Smooth muscle cell (in vitro differentiated cells): ENCODE measurements around the gene CERS4. TPM values are rescaled to one million over a fixed set of nuclear protein-coding genes. Genes with fewer than 3 reads are reported as not detected.

Experiments
- DNase-seq: peaks from one replicate; lab custom pipeline; 2025; ENCODE audit not compliant: unreplicated experiment; lab: John Stamatoyannopoulos, UW
- H2AFZ ChIP-seq: fragments of 200-600 bp; sonication (generic); 2 replicates; pipeline ENCODE4 v1.6.0; 2016; ENCODE audit warnings: antibody characterized with exemption, low read depth, mild to moderate bottlenecking
- H3F3A ChIP-seq: fragments of 200-600 bp; sonication (generic); 2 replicates; pipeline ENCODE4 v1.6.0; 2017; ENCODE audit warnings: antibody characterized with exemption, low read depth
- H3K27ac ChIP-seq: fragments of 200-600 bp; sonication (generic); 2 replicates; pipeline ENCODE4 v1.5.1; 2016; ENCODE audit warnings: low read depth, mild to moderate bottlenecking
- H3K27me3 ChIP-seq: fragments of 200-600 bp; sonication (generic); 2 replicates; pipeline ENCODE4 v1.6.1; 2016; ENCODE audit warnings: low read depth, mild to moderate bottlenecking
- H3K36me3 ChIP-seq: fragments of 200-600 bp; sonication (generic); 2 replicates; pipeline ENCODE4 v1.5.1; 2016; ENCODE audit warnings: low read depth
- H3K4me1 ChIP-seq: fragments of 200-600 bp; sonication (generic); 2 replicates; pipeline ENCODE4 v1.5.1; 2016; ENCODE audit warnings: low read depth
- H3K4me2 ChIP-seq: fragments of 200-600 bp; sonication (generic); 2 replicates; pipeline ENCODE4 v1.6.0; 2016; ENCODE audit warnings: mild to moderate bottlenecking
- H3K4me3 ChIP-seq: fragments of 200-600 bp; sonication (generic); 2 replicates; pipeline ENCODE4 v1.5.1; 2016; ENCODE audit warnings: mild to moderate bottlenecking
- H3K79me2 ChIP-seq: fragments of 200-600 bp; sonication (generic); 2 replicates; pipeline ENCODE4 v1.6.0; 2016; ENCODE audit warnings: low read depth, mild to moderate bottlenecking
- H3K9ac ChIP-seq: fragments of 200-600 bp; sonication (generic); 2 replicates; pipeline ENCODE4 v1.6.0; 2016; ENCODE audit warnings: low read depth
- H3K9me3 ChIP-seq: fragments of 200-600 bp; sonication (generic); replicated peaks from 2 replicates; pipeline ENCODE4 v1.5.1; 2016; ENCODE audit warnings: low read depth
- H4K20me1 ChIP-seq: fragments of 200-600 bp; sonication (generic); 2 replicates; pipeline ENCODE4 v1.6.0; 2016; ENCODE audit warnings: low read depth
- CTCF ChIP-seq: fragments of 200-600 bp; sonication (generic); IDR thresholded peaks from 2 replicates; pipeline ENCODE4 v1.5.1; 2017; ENCODE audit warnings: borderline replicate concordance, mild to moderate bottlenecking, antibody characterized with exemption; ENCODE audit not compliant: insufficient read depth, poor library complexity, severe bottlenecking
- WGBS: methylation state at CpG from one replicate; pipeline ENCODE4 v1.1.7; 2016; ENCODE audit warnings: low lambda C conversion rate; 5-methylcytosine and 5-hydroxymethylcytosine counted together
- polyA plus RNA-seq: library from polyadenylated mRNA; unstranded; fragments of >200 nt; fragmentation: Nextera tagmentation; extraction: Ambion mirVana; gene quantifications from 2 replicates; pipeline ENCODE4 v1.2.1, GENCODE V29; 2016
- total RNA-seq: library from RNA; depleted of rRNA; stranded (reverse); fragments of >200 nt; gene quantifications from 2 replicates; pipeline ENCODE4 v1.2.3, GENCODE V29; 2014

The CERS4 gene
- total and polyA plus RNA-seq, 2 experiments from 2014 or later = 19.9 to 20.9 TPM

DNA sequence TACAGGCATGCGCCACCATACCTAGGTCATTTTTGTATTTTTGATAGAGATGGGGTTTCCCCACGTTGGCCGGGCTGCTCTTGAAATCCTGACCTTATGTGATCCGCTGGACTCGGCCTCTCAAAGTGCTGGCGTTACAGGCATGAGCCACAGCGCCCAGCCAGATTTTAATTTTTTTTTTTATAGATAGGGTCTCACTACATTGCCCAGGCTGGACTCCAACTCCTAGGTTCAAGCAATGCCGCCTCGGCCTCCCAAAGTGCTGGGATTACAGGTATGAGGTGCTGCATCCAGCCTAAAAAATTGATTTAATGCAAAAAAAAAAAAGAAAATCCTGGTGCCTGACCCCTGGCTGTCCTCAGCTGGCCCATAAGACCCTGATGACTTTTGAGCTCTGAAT lies 24.9 kb upstream of the CERS4 start:
- 95% methylated on average over 9 of the region's 9 CpGs for WGBS
- DNase-seq = no peak
- H3K79me2 ChIP-seq = no peaks in the 10 kb centered on the region
- H3K36me3 ChIP-seq = no peaks in the 10 kb centered on the region
- H3K27me3 ChIP-seq = no peaks in the 10 kb centered on the region
- H3K4me1 ChIP-seq = no peaks in the 10 kb centered on the region
- no peaks in the 10 kb centered on the region for H4K20me1 ChIP-seq
- no peaks in the 10 kb centered on the region for H3K9me3 ChIP-seq
- no peak overlapping the region for H3K4me2 ChIP-seq
- H3K9ac ChIP-seq = no peak overlapping the region
- no peak overlapping the region for H3K4me3 ChIP-seq
- H3K27ac ChIP-seq = no peak overlapping the region
- H3F3A ChIP-seq = no peaks in the 10 kb centered on the region
- H2AFZ ChIP-seq = no peak overlapping the region
- TF ChIP-seq CTCF = no peak

DNA sequence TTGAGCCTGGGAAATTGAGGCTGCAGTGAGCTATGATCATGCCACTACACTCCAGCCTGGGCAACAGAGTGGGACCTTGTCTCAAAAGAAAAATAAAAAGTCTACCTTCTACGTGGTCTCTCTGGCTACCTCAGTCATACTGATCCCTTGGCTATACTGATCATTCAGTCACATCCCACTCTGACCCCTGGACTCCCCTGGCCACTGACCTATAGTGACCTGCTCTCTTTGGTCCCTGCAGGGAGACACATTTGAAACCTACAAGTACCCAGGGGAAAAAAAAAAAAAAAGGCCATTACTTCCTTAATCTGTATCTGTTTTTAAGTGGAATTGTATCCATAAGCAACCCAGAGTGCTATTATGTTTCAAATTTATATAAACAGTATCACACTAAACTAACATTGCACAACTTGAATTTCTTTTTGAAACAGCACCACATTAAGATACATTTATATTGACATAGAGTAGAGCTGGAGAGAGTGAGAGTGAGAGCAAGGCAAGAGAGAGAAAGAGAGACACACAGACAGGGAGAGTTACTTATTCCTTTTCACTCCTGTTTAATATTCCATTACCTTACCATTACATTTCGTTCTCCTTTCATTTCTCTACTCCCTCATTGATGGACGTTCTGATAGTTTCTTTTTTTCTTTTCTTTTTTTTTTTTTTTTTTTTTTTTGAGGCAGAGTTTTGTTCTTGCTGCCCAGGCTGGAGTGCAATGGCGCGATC lies 23.7 kb upstream of the CERS4 start:
- 95% methylated on average over 5 of the region's 5 CpGs for WGBS
- H3F3A ChIP-seq = no peaks in the 10 kb centered on the region
- TF ChIP-seq CTCF = no peak

GRCh38 chr19:8192221-8192820 lies 16.8 kb upstream of the CERS4 start:
- H2AFZ ChIP-seq = no peak overlapping the region

More for the DNA sequence above, 23.7 kb upstream of the CERS4 start:
- Histone ChIP-seq H3K27ac (no peak overlapping the region), H4K20me1 (no peaks in the 10 kb centered on the region), H3K36me3 (no peaks in the 10 kb centered on the region), H3K9ac (no peak overlapping the region), H3K27me3 (no peaks in the 10 kb centered on the region), H3K79me2 (no peaks in the 10 kb centered on the region), H2AFZ (no peak overlapping the region), H3K9me3 (no peaks in the 10 kb centered on the region), H3K4me2 (no peak overlapping the region), H3K4me3 (no peak overlapping the region), H3K4me1 (no peaks in the 10 kb centered on the region)
- DNase-seq = no peak

More at GRCh38 chr19:8192221-8192820, 16.8 kb upstream of the CERS4 start:
- Histone ChIP-seq H4K20me1 (no peaks in the 10 kb centered on the region), H3K79me2 (no peaks in the 10 kb centered on the region), H3K4me1 (peaks cover 14% of the 10 kb centered on the region), H3K9me3 (no peaks in the 10 kb centered on the region), H3K36me3 (no peaks in the 10 kb centered on the region), H3K4me2 (no peak overlapping the region), H3K9ac (no peak overlapping the region), H3K4me3 (no peak overlapping the region), H3K27me3 (no peaks in the 10 kb centered on the region), H3K27ac (no peak overlapping the region), H3F3A (peaks cover 6% of the 10 kb centered on the region)
- no peak for TF ChIP-seq CTCF
- WGBS = 68% methylated on average over 7 of the region's 7 CpGs
- DNase-seq = no peak
